Measurements from ENCODE around the gene IFNK.

GRCh38 chr9:27572566-27572917, 48.5 kb downstream of the IFNK start:
- TF ChIP-seq, protein P1, sequence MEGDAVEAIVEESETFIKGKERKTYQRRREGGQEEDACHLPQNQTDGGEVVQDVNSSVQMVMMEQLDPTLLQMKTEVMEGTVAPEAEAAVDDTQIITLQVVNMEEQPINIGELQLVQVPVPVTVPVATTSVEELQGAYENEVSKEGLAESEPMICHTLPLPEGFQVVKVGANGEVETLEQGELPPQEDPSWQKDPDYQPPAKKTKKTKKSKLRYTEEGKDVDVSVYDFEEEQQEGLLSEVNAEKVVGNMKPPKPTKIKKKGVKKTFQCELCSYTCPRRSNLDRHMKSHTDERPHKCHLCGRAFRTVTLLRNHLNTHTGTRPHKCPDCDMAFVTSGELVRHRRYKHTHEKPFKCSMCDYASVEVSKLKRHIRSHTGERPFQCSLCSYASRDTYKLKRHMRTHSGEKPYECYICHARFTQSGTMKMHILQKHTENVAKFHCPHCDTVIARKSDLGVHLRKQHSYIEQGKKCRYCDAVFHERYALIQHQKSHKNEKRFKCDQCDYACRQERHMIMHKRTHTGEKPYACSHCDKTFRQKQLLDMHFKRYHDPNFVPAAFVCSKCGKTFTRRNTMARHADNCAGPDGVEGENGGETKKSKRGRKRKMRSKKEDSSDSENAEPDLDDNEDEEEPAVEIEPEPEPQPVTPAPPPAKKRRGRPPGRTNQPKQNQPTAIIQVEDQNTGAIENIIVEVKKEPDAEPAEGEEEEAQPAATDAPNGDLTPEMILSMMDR (IDR thresholded peaks at IDR 0.05) = no peak
- TF ChIP-seq POLR2A (IDR thresholded peaks at IDR 0.05) = no peak
